Liver (tissue), 9 donors: ENCODE data around the gene RYR1. TPM values are rescaled to one million over a fixed set of nuclear protein-coding genes. Genes with fewer than 3 reads are reported as not detected.

Source experiments
- DNase-seq: peaks from one replicate; pipeline ENCODE4 v3.0.0-alpha.2; 2017; ENCODE audit warnings: low spot score
- H3K27ac ChIP-seq, 2 donors: one replicate each; pipeline ENCODE4 v1.7.0; 2013; ENCODE audit warnings: inconsistent platforms in 2 of 2, low read length in 2 of 2, control low read depth in 1 of 2, low read depth in 1 of 2, mild to moderate bottlenecking in 1 of 2
- H3K27me3 ChIP-seq, 4 donors: one replicate each; pipeline versions ENCODE4 v1.6.1 to v1.7.0; 2013; ENCODE audit warnings: low read length in 3 of 4, inconsistent platforms in 1 of 4, mild to moderate bottlenecking in 1 of 4, moderate library complexity in 1 of 4; ENCODE audit not compliant: control insufficient read depth in 4 of 4, insufficient read depth in 4 of 4
- H3K36me3 ChIP-seq, 4 donors: one replicate each; pipeline versions ENCODE4 v1.6.1 to v1.7.0; 2013; ENCODE audit warnings: low read length in 3 of 4, mild to moderate bottlenecking in 3 of 4, low read depth in 1 of 4, moderate library complexity in 1 of 4; ENCODE audit not compliant: control insufficient read depth in 4 of 4, insufficient read depth in 3 of 4
- H3K4me1 ChIP-seq, 4 donors: one replicate each; pipeline versions ENCODE4 v1.6.1 to v1.7.0; 2013; ENCODE audit warnings: low read length in 3 of 4, mild to moderate bottlenecking in 3 of 4, moderate library complexity in 1 of 4; ENCODE audit not compliant: control insufficient read depth in 4 of 4, insufficient read depth in 4 of 4
- H3K4me3 ChIP-seq, 3 donors: one replicate each; pipeline versions ENCODE4 v1.6.1 to v1.7.0; 2013; ENCODE audit warnings: low read length in 3 of 3, control low read depth in 1 of 3, low read depth in 1 of 3, mild to moderate bottlenecking in 1 of 3
- H3K9ac ChIP-seq, 2 donors: one replicate each; pipeline ENCODE4 v1.7.0; 2013; ENCODE audit warnings: low read length in 2 of 2, mild to moderate bottlenecking in 2 of 2, moderate library complexity in 2 of 2, control low read depth in 1 of 2, low read depth in 1 of 2
- H3K9me3 ChIP-seq, 4 donors: one replicate each; pipeline versions ENCODE4 v1.6.1 to v1.7.0; 2013; ENCODE audit warnings: low read length in 3 of 4; ENCODE audit not compliant: control insufficient read depth in 4 of 4
- ATF3 ChIP-seq: IDR thresholded peaks from 2 replicates; pipeline ENCODE4 v1.6.1; 2016; ENCODE audit warnings: antibody characterized with exemption
- CTCF ChIP-seq: fragments of 150-350 bp; IDR thresholded peaks from 2 replicates; pipeline ENCODE4 v1.5.1; 2017; ENCODE audit warnings: improper control_type of control experiment, low read depth, low read length; ENCODE audit not compliant: missing input control
- EGR1 ChIP-seq, 2 donors: IDR thresholded peaks; 2 replicates each; pipeline ENCODE4 v1.6.1; 2016 to 2018; ENCODE audit warnings: antibody characterized with exemption in 2 of 2, low read depth in 2 of 2
- FOXA1 ChIP-seq: IDR thresholded peaks from 2 replicates; pipeline ENCODE4 v1.6.1; 2016; ENCODE audit warnings: antibody characterized with exemption
- FOXA2 ChIP-seq: IDR thresholded peaks from 2 replicates; pipeline ENCODE4 v1.6.1; 2016; ENCODE audit warnings: antibody characterized with exemption
- GABPA ChIP-seq, 2 donors: IDR thresholded peaks in 1 of 2; conservative IDR thresholded peaks in 1 of 2; 2 replicates each; pipeline ENCODE4 v1.6.1; 2016; ENCODE audit warnings: antibody characterized with exemption in 2 of 2, mild to moderate bottlenecking in 1 of 2, moderate library complexity in 1 of 2
- HNF4G ChIP-seq: IDR thresholded peaks from 2 replicates; pipeline ENCODE4 v1.6.1; 2016; ENCODE audit warnings: antibody characterized with exemption
- JUND ChIP-seq, 2 donors: IDR thresholded peaks; 2 replicates each; pipeline ENCODE4 v1.6.1; 2016; ENCODE audit warnings: antibody characterized with exemption in 2 of 2
- MAX ChIP-seq: IDR thresholded peaks from 2 replicates; pipeline ENCODE4 v1.6.1; 2016; ENCODE audit warnings: antibody characterized with exemption
- NR2F2 ChIP-seq: IDR thresholded peaks from 2 replicates; pipeline ENCODE4 v1.6.1; 2016; ENCODE audit warnings: antibody characterized with exemption
- RAD21 ChIP-seq, 2 donors: IDR thresholded peaks; 2 replicates each; pipeline ENCODE4 v1.6.1; 2016; ENCODE audit warnings: antibody characterized with exemption in 2 of 2, mild to moderate bottlenecking in 2 of 2
- REST ChIP-seq: IDR thresholded peaks from 2 replicates; pipeline ENCODE4 v1.6.1; 2016; ENCODE audit warnings: antibody characterized with exemption, mild to moderate bottlenecking
- RXRA ChIP-seq, 2 donors: IDR thresholded peaks; 2 replicates each; pipeline ENCODE4 v1.6.1; 2017 to 2018; ENCODE audit warnings: antibody characterized with exemption in 2 of 2, mild to moderate bottlenecking in 1 of 2
- SP1 ChIP-seq: IDR thresholded peaks from 2 replicates; pipeline ENCODE4 v1.6.1; 2018; ENCODE audit warnings: antibody characterized with exemption, mild to moderate bottlenecking
- TAF1 ChIP-seq: conservative IDR thresholded peaks from 2 replicates; pipeline ENCODE4 v1.6.1; 2016; ENCODE audit warnings: antibody characterized with exemption, mild to moderate bottlenecking
- YY1 ChIP-seq: IDR thresholded peaks from 2 replicates; pipeline ENCODE4 v1.6.1; 2016; ENCODE audit warnings: antibody characterized with exemption, mild to moderate bottlenecking
- ZBTB33 ChIP-seq: IDR thresholded peaks from 2 replicates; pipeline ENCODE4 v1.6.1; 2016; ENCODE audit warnings: antibody characterized with exemption
- WGBS: extraction: QIAGEN DNeasy Blood & Tissue Kit; methylation state at CpG from one replicate; pipeline ENCODE4 v1.1.7; 2013; 5-methylcytosine and 5-hydroxymethylcytosine counted together
- polyA plus RNA-seq, 2 donors: library from polyadenylated mRNA; stranded (reverse) in 1 of 2; unstranded in 1 of 2; fragments of 200-250 nt in 1 of 2; fragments of >200 nt in 1 of 2; fragmentation: Nextera tagmentation in 1 of 2; extraction: Ambion mirVana in 1 of 2; gene quantifications; one replicate each; pipeline versions ENCODE4 v1.2.1 to v1.2.3, GENCODE V29; 2013 to 2015
- total RNA-seq, 2 donors: library from RNA; depleted of rRNA; stranded (reverse); fragments of >200 nt; gene quantifications; one replicate each; pipeline ENCODE4 v1.2.3, GENCODE V29; 2014
- donor health status: healthy.
- donor health status: healthy.
- donor health status: healthy.
- donor health status: healthy.
- donor health status: healthy.

The RYR1 gene
- total and polyA plus RNA-seq, 4 donors = 0.01 to 0.70 (median 0.29) TPM

GRCh38 chr19:38430931-38431330, 2.6 kb upstream of the RYR1 start:
- Histone ChIP-seq H3K4me1 (peaks cover 0 to 2% (median 0%) of the 10 kb centered on the region in 4 donors), H3K27ac (no peak overlapping the region), H3K27me3 (peaks cover 0 to 9% (median 4%) of the 10 kb centered on the region in 4 donors), H3K4me3 (no peak overlapping the region), H3K9me3 (no peaks in the 10 kb centered on the region), H3K9ac (no peak overlapping the region), H3K36me3 (no peaks in the 10 kb centered on the region)
- TF ChIP-seq REST = no peak
- WGBS = 85% methylated on average over 7 of the region's 7 CpGs
- DNase-seq = no peak

GRCh38 chr19:38434549-38435051, 1.1 kb downstream of the RYR1 start:
- 16% methylated on average over 13 of the region's 13 CpGs for WGBS
- Histone ChIP-seq H3K9ac (no peak overlapping the region), H3K4me3 (no peak overlapping the region), H3K4me1 (peaks cover 0 to 2% (median 0%) of the 10 kb centered on the region in 4 donors), H3K27ac (no peak overlapping the region), H3K27me3 (peaks cover 0 to 9% (median 4%) of the 10 kb centered on the region in 4 donors), H3K36me3 (no peaks in the 10 kb centered on the region), H3K9me3 (no peaks in the 10 kb centered on the region)
- TF ChIP-seq JUND (IDR thresholded peaks at IDR 0.05) = no peak
- TF ChIP-seq FOXA1 = no peak
- no peak for TF ChIP-seq RAD21 (IDR thresholded peaks at IDR 0.05)
- no peak for TF ChIP-seq ZBTB33
- no peak for TF ChIP-seq TAF1
- no peak for TF ChIP-seq SP1
- TF ChIP-seq YY1 = no peak
- TF ChIP-seq RXRA (IDR thresholded peaks at IDR 0.05) = no peak
- TF ChIP-seq GABPA (IDR thresholded peaks at IDR 0.05 in 1 of 2, conservative IDR thresholded peaks at IDR 0.05 in 1 of 2) = no peak
- TF ChIP-seq REST = no peak
- TF ChIP-seq HNF4G = no peak
- TF ChIP-seq EGR1 (IDR thresholded peaks at IDR 0.05; ENCODE audit: low read depth in 2 of 2) = no peak
- no peak for TF ChIP-seq MAX
- no peak for TF ChIP-seq CTCF
- TF ChIP-seq NR2F2 = no peak
- TF ChIP-seq FOXA2 = no peak
- TF ChIP-seq ATF3 = no peak
- no peak for DNase-seq
